Aorta (tissue), 5 donors: ENCODE results near the gene USP3. TPM values are rescaled to one million over a fixed set of nuclear protein-coding genes. Genes with fewer than 3 reads are reported as not detected.
"Not testable (repeated sequence)": the region's sequence is repeated elsewhere in the genome, so short reads cannot be mapped to it uniquely, and the experiment has no call there.

Experiments used
- ATAC-seq: fragments of 200-7000 bp; cut with Tn5 transposase; one replicate; pipeline ENCODE4 v1.9.1; 2022; ENCODE audit warnings: moderate library complexity; ENCODE audit not compliant: low FRiP score
- DNase-seq, 2 donors: peaks; one replicate each; pipeline ENCODE4 v3.0.0-alpha.2; 2020
- H3K27ac ChIP-seq, 2 donors: one replicate each; pipeline ENCODE4 v1.5.1; 2013; ENCODE audit warnings: low read length in 2 of 2, mild to moderate bottlenecking in 2 of 2, moderate library complexity in 2 of 2, control low read depth in 1 of 2, inconsistent platforms in 1 of 2, low read depth in 1 of 2
- H3K27me3 ChIP-seq, 2 donors: one replicate each; pipeline ENCODE4 v1.6.1; 2013; ENCODE audit warnings: control low read depth in 1 of 2, low read length in 1 of 2, mild to moderate bottlenecking in 1 of 2, moderate library complexity in 1 of 2; ENCODE audit not compliant: insufficient read depth in 2 of 2, control insufficient read depth in 1 of 2
- H3K36me3 ChIP-seq, 2 donors: one replicate each; pipeline ENCODE4 v1.6.1; 2013; ENCODE audit warnings: control low read depth in 1 of 2, low read length in 1 of 2, mild to moderate bottlenecking in 1 of 2; ENCODE audit not compliant: insufficient read depth in 2 of 2, control insufficient read depth in 1 of 2
- H3K4me1 ChIP-seq, 2 donors: one replicate each; pipeline ENCODE4 v1.6.1; 2013; ENCODE audit warnings: low read length in 2 of 2, control low read depth in 1 of 2, mild to moderate bottlenecking in 1 of 2, moderate library complexity in 1 of 2; ENCODE audit not compliant: insufficient read depth in 2 of 2, control insufficient read depth in 1 of 2
- H3K4me3 ChIP-seq, 2 donors: one replicate each; pipeline ENCODE4 v1.5.1; 2013; ENCODE audit warnings: low read length in 2 of 2, control low read depth in 1 of 2, mild to moderate bottlenecking in 1 of 2
- H3K9me3 ChIP-seq: one replicate; pipeline ENCODE4 v1.6.1; 2013; ENCODE audit warnings: mild to moderate bottlenecking, low read length; ENCODE audit not compliant: control insufficient read depth
- WGBS, 2 donors: extraction: QIAGEN DNeasy Blood & Tissue Kit; methylation state at CpG; one replicate each; pipeline ENCODE4 v1.1.7; 2013; 5-methylcytosine and 5-hydroxymethylcytosine counted together
- intact Hi-C, 2 donors: fragments of 100-400 bp; cut with DNase I; formaldehyde crosslinking; loops; one replicate each; pipeline versions ENCODE4 v1.14.2 to v1.15.0; 2022
- polyA plus RNA-seq, 2 donors: library from polyadenylated mRNA; stranded (reverse); fragments of 200-250 nt; gene quantifications; one replicate each; pipeline ENCODE4 v1.2.3, GENCODE V29; 2013
- total RNA-seq, 2 donors: library from RNA; stranded (reverse); fragmentation: NEBNext Ultra II Directional; extraction: Animal tissue kit (Norgen Biotek cat#: 25700); gene quantifications; one replicate each; pipeline ENCODE4 v1.2.1, GENCODE V29; 2021
- donor health status: healthy with polysubstance abuse.
- donor health status: Bipolar disorder and iron deficiency.
- donor health status: DM: no; HTN: no; CAD: no.
- donor health status: DM: no; HTN: no; CAD: no.
- donor health status: DM: yes; HTN: yes; CAD: no.

The USP3 gene
- total and polyA plus RNA-seq, 4 donors, result 16.3 to 60.0 (median 37.9) TPM

GRCh38 chr15:63483521-63484371 is 20.6 kb upstream of the USP3 start:
- 67 to 74% methylated on average over 6 of the region's 6 CpGs for WGBS, 2 donors

GRCh38 chr15:63484433-63485186 is 19.8 kb upstream of the USP3 start:
- Histone ChIP-seq H3K27me3 (no peaks in the 10 kb centered on the region), H3K27ac (no peak overlapping the region), H3K4me1 (no peaks in the 10 kb centered on the region), H3K9me3 (no peaks in the 10 kb centered on the region), H3K36me3 (no peaks in the 10 kb centered on the region), H3K4me3 (no peak overlapping the region)
- no peak for DNase-seq
- intact Hi-C loops, result no loop called here
- ATAC-seq, result no peak
- 84 to 86% methylated on average over 6 of the region's 6 CpGs for WGBS, 2 donors

More at GRCh38 chr15:63483521-63484371, 20.6 kb upstream of the USP3 start:
- ATAC-seq (no peak), DNase-seq (no peak)
- H3K4me1 ChIP-seq, result no peaks in the 10 kb centered on the region
- no peak overlapping the region for H3K4me3 ChIP-seq
- H3K9me3 ChIP-seq, result no peaks in the 10 kb centered on the region
- H3K27me3 ChIP-seq, result no peaks in the 10 kb centered on the region
- no peaks in the 10 kb centered on the region for H3K36me3 ChIP-seq
- intact Hi-C loops, result no loop called here
- no peak overlapping the region for H3K27ac ChIP-seq

GRCh38 chr15:63487076-63487757 is 17.2 kb upstream of the USP3 start:
- WGBS, 2 donors, result 19 to 21% methylated on average over 16 of the region's 16 CpGs
- H3K27ac ChIP-seq, result no peak overlapping the region
- H3K9me3 ChIP-seq, result no peaks in the 10 kb centered on the region
- no peak overlapping the region for H3K4me3 ChIP-seq
- no peaks in the 10 kb centered on the region for H3K36me3 ChIP-seq
- peak; percentile 94 for ATAC-seq
- DNase-seq, result peak; percentile 93 to 96
- intact Hi-C loops, result loop anchor here in 1 of 2 donors (2.0 kb wide), 1 partner anchor 114 kb away; no protein-coding TSS in a partner anchor
- H3K4me1 ChIP-seq, result no peaks in the 10 kb centered on the region
- no peaks in the 10 kb centered on the region for H3K27me3 ChIP-seq

GRCh38 chr15:63487758-63488397 is 16.5 kb upstream of the USP3 start:
- not testable (repeated sequence) for H3K4me3 ChIP-seq, H3K4me1 ChIP-seq, H3K9me3 ChIP-seq, H3K36me3 ChIP-seq, H3K27me3 ChIP-seq, H3K27ac ChIP-seq, DNase-seq, ATAC-seq
- WGBS, 2 donors, result 83 to 84% methylated on average over 10 of the region's 10 CpGs
- intact Hi-C loops, result loop anchor here in 1 of 2 donors (2.0 kb wide), 1 partner anchor 113 kb away; no protein-coding TSS in a partner anchor

GRCh38 chr15:63488398-63488960 is 15.9 kb upstream of the USP3 start:
- intact Hi-C loops, result no loop called here
- Histone ChIP-seq H3K27ac (no peak overlapping the region), H3K27me3 (no peaks in the 10 kb centered on the region), H3K4me1 (no peaks in the 10 kb centered on the region), H3K36me3 (no peaks in the 10 kb centered on the region), H3K9me3 (no peaks in the 10 kb centered on the region), H3K4me3 (no peak overlapping the region)
- 87 to 88% methylated on average over 8 of the region's 8 CpGs for WGBS, 2 donors
- DNase-seq, result no peak
- ATAC-seq, result no peak

- Histone ChIP-seq H3K36me3 (no peaks in the 10 kb centered on the region), H3K9me3 (no peaks in the 10 kb centered on the region), H3K4me1 (no peaks in the 10 kb centered on the region), H3K4me3 (no peak overlapping the region), H3K27me3 (no peaks in the 10 kb centered on the region), H3K27ac (no peak overlapping the region)
- ATAC-seq, result no peak
- DNase-seq, result no peak
- intact Hi-C loops, result no loop called here
- WGBS, 2 donors, result 87 to 96% methylated on average over 5 of the region's 5 CpGs
Observed at GRCh38 chr15:63489352-63489751, 15.0 kb upstream of the USP3 start.

- no peak for DNase-seq
- H3K4me1 ChIP-seq, result no peaks in the 10 kb centered on the region
- intact Hi-C loops, result no loop called here
- no peaks in the 10 kb centered on the region for H3K9me3 ChIP-seq
- peak; percentile 45 for ATAC-seq
- H3K36me3 ChIP-seq, result no peaks in the 10 kb centered on the region
- no peak overlapping the region for H3K27ac ChIP-seq
- 90 to 93% methylated on average over 4 of the region's 4 CpGs for WGBS, 2 donors
- H3K27me3 ChIP-seq, result no peaks in the 10 kb centered on the region
- H3K4me3 ChIP-seq, result no peak overlapping the region
Observed at GRCh38 chr15:63490345-63491034, 13.9 kb upstream of the USP3 start.
